A549 (cell line): ENCODE results near the gene MAMLD1. TPM values are rescaled to one million over a fixed set of nuclear protein-coding genes. Genes with fewer than 3 reads are reported as not detected.

ENCODE experiments used
- ATAC-seq, 2 experiments: fragments of 200-7000 bp in 1 of 2; fragments of >200 bp in 1 of 2; cut with Nextera tagmentation in 1 of 2; cut with Tn5 transposase in 1 of 2; 3 replicates each; pipeline versions ENCODE4 v1.8.0 to v1.9.1; 2018 to 2020; ENCODE audit warnings: mild to moderate bottlenecking in 1 of 2, moderate library complexity in 1 of 2
- CTCF ChIA-PET: fragments of 300-600 bp; sonication (Branson Sonifier 250); formaldehyde crosslinking; extraction: SDS; loops from one replicate; lab custom pipeline; 2021; ENCODE audit warnings: antibody characterized with exemption, inconsistent platforms; lab: Yijun Ruan, JAX
- POLR2A ChIA-PET: fragments of 350-600 bp; formaldehyde crosslinking; extraction: SDS; loops from one replicate; lab custom pipeline; 2021; ENCODE audit warnings: antibody characterized with exemption, inconsistent platforms; lab: Yijun Ruan, JAX
- DNase-seq, 2 experiments: peaks; one replicate each; pipeline versions ENCODE4 v3.0.0 to v3.0.0-alpha.2; 2011 to 2016; ENCODE audit warnings: low read depth in 1 of 2, low spot score in 1 of 2
- FAIRE-seq: peaks from 2 replicates; lab custom pipeline; 2011; peaks lifted over from hg19 to GRCh38; lab: Jason Lieb, UNC
- H3K27ac ChIP-seq, 2 experiments: fragments of >200 bp; sonication (Bioruptor Twin); formaldehyde crosslinking; 3 replicates each; pipeline ENCODE4 v1.5.1; 2016 to 2017
- H3K4me1 ChIP-seq: fragments of >200 bp; sonication (Bioruptor Twin); formaldehyde crosslinking; 3 replicates; pipeline ENCODE4 v1.6.1; 2016
- H3K4me2 ChIP-seq: fragments of >200 bp; sonication (Bioruptor Twin); formaldehyde crosslinking; 3 replicates; pipeline ENCODE4 v1.6.1; 2016
- H3K4me3 ChIP-seq: fragments of >200 bp; sonication (Bioruptor Twin); formaldehyde crosslinking; 3 replicates; pipeline ENCODE4 v1.5.1; 2016
- H3K9me3 ChIP-seq: fragments of >200 bp; sonication (Bioruptor Twin); formaldehyde crosslinking; 3 replicates; pipeline ENCODE4 v1.6.1; 2016
- ATOH8 ChIP-seq: fragments of 250-450 bp; sonication (Bioruptor Pico); IDR thresholded peaks from 2 replicates; pipeline ENCODE4 v1.5.0; 2020; ENCODE audit warnings: low read depth, mild to moderate bottlenecking, moderate library complexity
- CBX2 ChIP-seq: fragments of 200-600 bp; sonication (generic); IDR thresholded peaks from 2 replicates; pipeline ENCODE4 v1.6.1; 2016; ENCODE audit warnings: low read depth, mild to moderate bottlenecking, borderline replicate concordance
- CBX8 ChIP-seq: fragments of 200-600 bp; sonication (generic); IDR thresholded peaks from 2 replicates; pipeline ENCODE4 v1.6.1; 2016
- EHMT2 ChIP-seq: fragments of 200-600 bp; sonication (generic); IDR thresholded peaks from 2 replicates; pipeline ENCODE4 v1.6.1; 2016; ENCODE audit warnings: antibody characterized with exemption, low read depth, mild to moderate bottlenecking, moderate library complexity
- EP300 ChIP-seq, 2 experiments: fragments of >200 bp; sonication (Bioruptor Twin); formaldehyde crosslinking; IDR thresholded peaks; 2 replicates in 1 of 2; 3 replicates in 1 of 2; pipeline ENCODE4 v1.6.1; 2016 to 2017
- FOSL2 ChIP-seq, 2 experiments: fragments of 450-650 bp in 1 of 2; fragments of >200 bp in 1 of 2; sonication (Bioruptor Twin) in 1 of 2; formaldehyde crosslinking; IDR thresholded peaks; 2 replicates each; pipeline versions ENCODE4 v1.5.0 to v1.6.1; 2016 to 2020; ENCODE audit warnings: mild to moderate bottlenecking in 1 of 2, moderate library complexity in 1 of 2
- FOXS1 ChIP-seq: fragments of 250-450 bp; sonication (Bioruptor Pico); IDR thresholded peaks from 2 replicates; pipeline ENCODE4 v1.5.0; 2020; ENCODE audit warnings: mild to moderate bottlenecking, moderate library complexity
- GATA3 ChIP-seq: IDR thresholded peaks from 2 replicates; pipeline ENCODE4 v1.6.1; 2012; ENCODE audit warnings: borderline replicate concordance
- HMGXB4 ChIP-seq: fragments of 250-450 bp; sonication (Bioruptor Pico); IDR thresholded peaks from 2 replicates; pipeline ENCODE4 v1.5.0; 2021; ENCODE audit warnings: mild to moderate bottlenecking, moderate library complexity, borderline replicate concordance
- HOXB13 ChIP-seq: fragments of 250-450 bp; sonication (Bioruptor Pico); IDR thresholded peaks from 2 replicates; pipeline ENCODE4 v1.5.0; 2020; ENCODE audit warnings: low read depth, mild to moderate bottlenecking, moderate library complexity
- JUN ChIP-seq, 2 experiments: fragments of >200 bp; sonication (Bioruptor Twin); formaldehyde crosslinking; IDR thresholded peaks; 2 replicates in 1 of 2; 3 replicates in 1 of 2; pipeline ENCODE4 v1.6.1; 2016 to 2017
- KDM1A ChIP-seq: fragments of 200-600 bp; sonication (generic); IDR thresholded peaks from 2 replicates; pipeline ENCODE4 v1.6.1; 2016; ENCODE audit warnings: low read depth, mild to moderate bottlenecking
- KDM5A ChIP-seq: fragments of 200-600 bp; sonication (generic); IDR thresholded peaks from 2 replicates; pipeline ENCODE4 v1.6.1; 2016; ENCODE audit warnings: antibody characterized with exemption, mild to moderate bottlenecking
- MAFK ChIP-seq: fragments of 450-650 bp; IDR thresholded peaks from 2 replicates; pipeline ENCODE4 v1.6.1; 2014; ENCODE audit not compliant: partially characterized antibody
- PHF8 ChIP-seq: fragments of 200-600 bp; sonication (generic); IDR thresholded peaks from 2 replicates; pipeline ENCODE4 v1.6.1; 2016; ENCODE audit warnings: low read depth, mild to moderate bottlenecking, antibody characterized with exemption, moderate library complexity, borderline replicate concordance
- POLR2AphosphoS2 ChIP-seq: conservative IDR thresholded peaks from 2 replicates; pipeline ENCODE4 v1.6.1; 2012; ENCODE audit warnings: low read length, improper control_type of control experiment, inconsistent platforms
- RAD21 ChIP-seq, 2 experiments: fragments of >200 bp in 1 of 2; sonication (Bioruptor Twin) in 1 of 2; formaldehyde crosslinking in 1 of 2; IDR thresholded peaks in 1 of 2; conservative IDR thresholded peaks in 1 of 2; 2 replicates in 1 of 2; 3 replicates in 1 of 2; pipeline ENCODE4 v1.6.1; 2012 to 2018; ENCODE audit warnings: inconsistent platforms in 1 of 2
- REST ChIP-seq: fragments of 200-600 bp; sonication (generic); IDR thresholded peaks from 2 replicates; pipeline ENCODE4 v1.6.1; 2016; ENCODE audit warnings: antibody characterized with exemption, mild to moderate bottlenecking, moderate library complexity
- SREBF2 ChIP-seq: fragments of 450-650 bp; IDR thresholded peaks from 2 replicates; pipeline ENCODE4 v1.6.1; 2014; ENCODE audit warnings: mild to moderate bottlenecking, moderate library complexity
- ZFP36 ChIP-seq: fragments of 450-650 bp; IDR thresholded peaks from 2 replicates; pipeline ENCODE4 v1.6.1; 2014; ENCODE audit warnings: borderline replicate concordance; ENCODE audit not compliant: partially characterized antibody
- WGBS: methylation state at CpG from one replicate; pipeline ENCODE4 v1.1.6; 2017; ENCODE audit errors: missing lambda C conversion rate; 5-methylcytosine and 5-hydroxymethylcytosine counted together
- polyA plus RNA-seq, 4 experiments: library from polyadenylated mRNA; depleted of rRNA in 3 of 4; stranded (reverse); fragments of >200 nt; fragmentation: RNase III in 1 of 4; extraction: RNeasy Plus Mini Kit Qiagen cat#74134 plus additional on column Dnase treatment in 1 of 4; gene quantifications; 2 replicates in 3 of 4; 3 replicates in 1 of 4; pipeline ENCODE4 v1.2.3, GENCODE V29; 2011 to 2017
- TF ChIP-seq, protein P1 (sequence below): IDR thresholded peaks from 2 replicates; pipeline ENCODE4 v1.6.1; 2012
- TF ChIP-seq, protein P2 (sequence below): fragments of >200 bp; sonication (Bioruptor Twin); formaldehyde crosslinking; IDR thresholded peaks from 2 replicates; pipeline ENCODE4 v1.6.1; 2016

Gene MAMLD1
- polyA plus RNA-seq, 2 of the 4 experiments (the other 2 are of a cell fraction), result 1.2 to 2.3 TPM

- TF ChIP-seq REST, result no peak
These were observed 31.1 kb upstream of the MAMLD1 start (continued) for GRCh38 chrX:150332023-150332422.

DNA sequence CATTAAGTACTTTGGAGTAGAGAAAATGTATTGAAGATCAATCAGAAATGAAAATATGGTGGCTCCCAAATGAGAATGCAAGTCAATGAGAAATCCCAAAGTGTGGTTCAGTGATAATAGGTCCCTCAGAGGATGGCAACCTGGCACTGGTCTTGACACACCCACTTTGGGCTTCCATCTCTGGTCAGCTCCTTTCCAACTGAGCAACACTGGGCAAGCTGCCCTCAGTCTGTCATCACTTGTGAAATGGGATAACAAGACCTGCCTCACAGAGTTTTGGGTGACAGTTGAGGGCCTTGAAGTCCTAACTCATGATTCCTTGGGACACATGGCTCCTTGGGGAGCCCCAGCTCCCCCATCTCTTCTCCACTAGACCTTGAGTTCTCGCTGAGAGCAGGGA is 29.0 kb upstream of the MAMLD1 start:
- Histone ChIP-seq H3K4me1 (no peaks in the 10 kb centered on the region), H3K9me3 (no peaks in the 10 kb centered on the region), H3K4me2 (no peak overlapping the region), H3K4me3 (no peak overlapping the region), H3K27ac (no peak overlapping the region)
- no peak for DNase-seq
- no peak for FAIRE-seq
- TF ChIP-seq FOXS1 (CRISPR knock-in tag) (no peak), MAFK (no peak), JUN (IDR thresholded peaks at IDR 0.05) (no peak)
- no peak for ATAC-seq
- ChIA-PET POLR2A (no interaction called here), CTCF (no interaction called here)
- WGBS, result 0% methylated on average over 1 of the region's 1 CpG

- Histone ChIP-seq H3K27ac (no peak overlapping the region), H3K9me3 (no peaks in the 10 kb centered on the region), H3K4me1 (no peaks in the 10 kb centered on the region), H3K4me3 (no peak overlapping the region), H3K4me2 (no peak overlapping the region)
- 43% methylated on average over 1 of the region's 2 CpGs for WGBS
- no peak for FAIRE-seq
- DNase-seq, result no peak
- no peak for ATAC-seq
- TF ChIP-seq CBX2, result no peak
- TF ChIP-seq PHF8, result no peak
- no peak for TF ChIP-seq GATA3
- TF ChIP-seq SREBF2, result no peak
- TF ChIP-seq CBX8, result no peak
- TF ChIP-seq FOSL2 (IDR thresholded peaks at IDR 0.05), result no peak
- TF ChIP-seq FOSL2 (CRISPR knock-in tag; IDR thresholded peaks at IDR 0.05), result no peak
- TF ChIP-seq RAD21 (conservative IDR thresholded peaks at IDR 0.05 in 1 of 2, IDR thresholded peaks at IDR 0.05 in 1 of 2), result no peak
- TF ChIP-seq MAFK, result no peak
- no peak for TF ChIP-seq EHMT2
- TF ChIP-seq POLR2AphosphoS2, result no peak
- TF ChIP-seq HOXB13, result no peak
- TF ChIP-seq ATOH8 (CRISPR knock-in tag), result no peak
- TF ChIP-seq EP300 (IDR thresholded peaks at IDR 0.05), result no peak
- TF ChIP-seq KDM5A, result no peak
- TF ChIP-seq ZFP36, result no peak
- TF ChIP-seq KDM1A, result no peak
- TF ChIP-seq, protein P1, sequence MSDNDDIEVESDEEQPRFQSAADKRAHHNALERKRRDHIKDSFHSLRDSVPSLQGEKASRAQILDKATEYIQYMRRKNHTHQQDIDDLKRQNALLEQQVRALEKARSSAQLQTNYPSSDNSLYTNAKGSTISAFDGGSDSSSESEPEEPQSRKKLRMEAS, result no peak
- TF ChIP-seq, protein P2, sequence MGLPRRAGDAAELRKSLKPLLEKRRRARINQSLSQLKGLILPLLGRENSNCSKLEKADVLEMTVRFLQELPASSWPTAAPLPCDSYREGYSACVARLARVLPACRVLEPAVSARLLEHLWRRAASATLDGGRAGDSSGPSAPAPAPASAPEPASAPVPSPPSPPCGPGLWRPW, result no peak
- no peak for TF ChIP-seq HMGXB4 (CRISPR knock-in tag)
- POLR2A ChIA-PET, result no interaction called here
- CTCF ChIA-PET, result interaction anchor here (1.0 kb wide), 1 partner anchor 29 kb away, joined by 4 read pairs; the partner anchor contains the start of gene MAMLD1
These were observed 28.1 kb upstream of the MAMLD1 start for GRCh38 chrX:150334981-150335380.
